Dendritic cell treated with granulocyte-macrophage colony-stimulating factor and Interleukin-4, amounts not matched to agents 40 ng/mL and 50 ng/mL, for 4 days (primary cell): ENCODE data around the gene RPS24.
"Not testable (repeated sequence)": the region's sequence is repeated elsewhere in the genome, so short reads cannot be mapped to it uniquely, and the experiment has no call there.

Experiments used
- H3K27ac Mint-ChIP-seq: one replicate; pipeline ENCODE4 v1.8.0; 2022; ENCODE audit warnings: mild to moderate bottlenecking, mixed read lengths
- H3K27me3 Mint-ChIP-seq: one replicate; pipeline ENCODE4 v1.8.0; 2022; ENCODE audit warnings: mild to moderate bottlenecking, mixed read lengths
- H3K36me3 Mint-ChIP-seq: one replicate; pipeline ENCODE4 v1.8.0; 2022; ENCODE audit warnings: low read depth, mixed read lengths
- H3K4me1 Mint-ChIP-seq: one replicate; pipeline ENCODE4 v1.8.0; 2022; ENCODE audit warnings: low read depth, mixed read lengths
- H3K4me3 Mint-ChIP-seq: one replicate; pipeline ENCODE4 v1.8.0; 2022; ENCODE audit warnings: mild to moderate bottlenecking, moderate library complexity, mixed read lengths
- H3K9me3 Mint-ChIP-seq: one replicate; pipeline ENCODE4 v1.8.0; 2022; ENCODE audit warnings: mixed read lengths
- intact Hi-C: fragments of 100-400 bp; cut with micrococcal nuclease; formaldehyde crosslinking; loops from one replicate; pipeline ENCODE4 v1.15.0; 2022

Gene RPS24

DNA sequence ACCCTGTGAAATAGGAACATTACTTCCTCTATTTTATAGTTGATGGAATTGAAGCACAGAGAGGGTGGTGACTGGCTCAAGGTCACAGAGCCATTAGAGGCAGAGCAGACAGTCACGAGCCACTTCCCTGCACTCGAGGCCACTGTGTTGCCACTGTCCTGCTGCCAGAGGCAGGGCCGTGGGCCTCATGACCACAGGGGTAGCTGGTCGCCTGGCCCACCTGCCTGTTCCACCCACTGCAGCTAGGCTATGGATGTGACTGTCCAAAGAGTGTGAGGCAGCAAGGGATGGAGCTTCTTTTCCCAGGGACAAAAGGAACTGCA is 38.2 kb downstream of the RPS24 start:
- H3K27ac Mint-ChIP-seq, result no peak overlapping the region
- H3K36me3 Mint-ChIP-seq, result no peaks in the 10 kb centered on the region
- no peak overlapping the region for H3K4me3 Mint-ChIP-seq
- H3K9me3 Mint-ChIP-seq, result peaks cover 8% of the 10 kb centered on the region
- intact Hi-C loops, result no loop called here
- H3K27me3 Mint-ChIP-seq, result peaks cover 1% of the 10 kb centered on the region
- H3K4me1 Mint-ChIP-seq, result no peaks in the 10 kb centered on the region

DNA sequence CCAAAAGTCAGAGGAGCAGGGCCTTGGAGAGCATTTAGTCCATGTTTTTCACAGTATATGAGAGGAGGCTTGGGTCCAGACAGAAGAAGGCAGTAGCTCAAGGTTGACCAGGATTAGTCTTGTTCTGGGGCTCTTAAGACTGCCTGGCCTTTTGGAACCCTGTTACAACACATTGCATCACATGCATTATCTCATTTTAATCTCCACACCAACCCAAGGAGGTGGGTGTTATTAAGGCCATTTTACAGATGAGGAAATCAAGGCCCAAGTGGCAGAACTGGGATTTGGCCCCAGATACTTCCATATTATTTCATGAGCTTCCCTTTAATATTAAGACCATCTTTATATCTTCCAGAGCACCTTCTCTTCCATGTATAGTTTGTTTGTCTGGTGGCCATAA is 38.8 kb downstream of the RPS24 start:
- Mint-ChIP-seq H3K9me3 (peaks cover 8% of the 10 kb centered on the region), H3K27ac (no peak overlapping the region), H3K4me3 (no peak overlapping the region), H3K27me3 (peaks cover under 1% of the 10 kb centered on the region), H3K36me3 (no peaks in the 10 kb centered on the region), H3K4me1 (no peaks in the 10 kb centered on the region)
- intact Hi-C loops, result no loop called here

DNA sequence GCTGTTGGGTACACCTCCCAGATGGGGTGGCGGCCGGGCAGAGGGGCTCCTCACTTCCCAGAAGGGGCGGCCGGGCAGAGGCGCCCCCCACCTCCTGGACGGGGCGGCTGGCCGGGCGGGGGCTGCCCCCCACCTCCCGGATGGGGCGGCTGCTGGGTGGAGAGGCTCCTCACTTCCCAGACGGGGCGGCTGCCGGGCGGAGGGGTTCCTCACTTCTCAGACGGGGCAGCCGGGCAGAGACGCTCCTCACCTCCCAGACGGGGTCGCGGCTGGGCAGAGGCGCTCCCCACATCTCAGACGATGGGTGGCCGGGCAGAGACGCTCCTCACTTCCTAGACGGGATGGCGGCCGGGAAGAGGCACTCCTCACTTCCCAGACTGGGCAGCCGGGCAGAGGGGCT is 42.1 kb downstream of the RPS24 start:
- H3K9me3 Mint-ChIP-seq, H3K27ac Mint-ChIP-seq, H3K4me3 Mint-ChIP-seq, intact Hi-C loops, H3K4me1 Mint-ChIP-seq, H3K36me3 Mint-ChIP-seq, H3K27me3 Mint-ChIP-seq: not testable (repeated sequence)

DNA sequence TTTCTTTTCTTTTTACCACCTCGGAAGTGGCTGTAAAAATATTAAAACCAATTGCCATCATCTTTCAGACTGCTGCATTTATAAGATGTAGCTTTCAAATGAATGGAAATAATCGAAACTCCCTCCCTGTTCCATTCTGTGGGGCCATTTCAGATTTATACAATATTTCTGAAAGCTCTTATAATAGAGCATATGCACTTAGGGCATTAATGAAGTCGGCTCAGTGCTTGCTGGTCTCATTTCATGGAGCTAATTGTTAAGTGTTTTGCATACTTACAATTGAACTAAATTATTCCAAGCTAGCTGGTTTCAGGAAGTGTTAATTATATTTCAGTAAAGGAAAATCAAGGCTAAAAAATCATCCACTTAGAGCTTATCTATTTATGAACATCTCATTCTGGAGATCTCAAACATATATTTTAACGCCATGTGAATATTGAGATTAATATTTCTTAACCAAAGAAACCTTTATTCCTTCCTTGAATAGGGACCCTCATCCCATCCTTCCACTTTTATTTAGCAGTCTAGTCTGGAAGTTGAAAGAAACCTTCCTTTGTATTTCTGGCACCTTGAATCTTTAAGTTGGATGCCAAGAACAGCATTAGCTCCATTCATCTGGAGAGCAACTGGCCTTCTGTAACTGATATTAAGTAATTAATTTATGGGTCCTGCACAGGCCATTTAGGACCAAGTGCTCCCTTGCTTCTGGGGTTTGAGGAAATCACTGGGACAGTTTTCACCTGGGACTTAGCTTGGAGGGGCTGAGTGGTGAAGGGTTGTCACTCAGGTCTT is 45.1 kb downstream of the RPS24 start:
- no peaks in the 10 kb centered on the region for H3K36me3 Mint-ChIP-seq
- no peaks in the 10 kb centered on the region for H3K27me3 Mint-ChIP-seq
- no peak overlapping the region for H3K4me3 Mint-ChIP-seq
- peaks cover 6% of the 10 kb centered on the region for H3K4me1 Mint-ChIP-seq
- no peak overlapping the region for H3K27ac Mint-ChIP-seq
- intact Hi-C loops, result no loop called here
- H3K9me3 Mint-ChIP-seq, result peaks cover 8% of the 10 kb centered on the region

- Mint-ChIP-seq H3K9me3 (peaks cover 8% of the 10 kb centered on the region), H3K4me3 (no peak overlapping the region), H3K27me3 (no peaks in the 10 kb centered on the region), H3K4me1 (peaks cover 6% of the 10 kb centered on the region), H3K27ac (no peak overlapping the region), H3K36me3 (no peaks in the 10 kb centered on the region)
- intact Hi-C loops, result no loop called here
These were observed 45.7 kb downstream of the RPS24 start for GRCh38 chr10:78079411-78079810.

GRCh38 chr10:78081292-78081691 is 47.6 kb downstream of the RPS24 start:
- Mint-ChIP-seq H3K4me3 (no peak overlapping the region), H3K27ac (no peak overlapping the region), H3K36me3 (no peaks in the 10 kb centered on the region), H3K9me3 (peaks cover 4% of the 10 kb centered on the region), H3K27me3 (peaks cover 4% of the 10 kb centered on the region), H3K4me1 (peaks cover 6% of the 10 kb centered on the region)
- intact Hi-C loops, result no loop called here

- H3K27me3 Mint-ChIP-seq, result peaks cover 4% of the 10 kb centered on the region
- no peaks in the 10 kb centered on the region for H3K9me3 Mint-ChIP-seq
- H3K27ac Mint-ChIP-seq, result no peak overlapping the region
- H3K36me3 Mint-ChIP-seq, result no peaks in the 10 kb centered on the region
- peaks cover 5% of the 10 kb centered on the region for H3K4me1 Mint-ChIP-seq
- H3K4me3 Mint-ChIP-seq, result no peak overlapping the region
- intact Hi-C loops, result no loop called here
These were observed 49.0 kb downstream of the RPS24 start for GRCh38 chr10:78082636-78083035.
